SK-N-SH treated with all-trans-retinoic acid at 6 μM for 48 hours (cell line): ENCODE data around the gene ITIH5.

Experiments used
- ATAC-seq: fragments of 200-7000 bp; cut with Tn5 transposase; 3 replicates; pipeline ENCODE4 v1.9.1; 2020; ENCODE audit warnings: mild to moderate bottlenecking, moderate library complexity
- ESRRG ChIP-seq: fragments of 250-450 bp; sonication (Bioruptor Pico); IDR thresholded peaks from 2 replicates; pipeline ENCODE4 v1.6.1; 2021; ENCODE audit warnings: mild to moderate bottlenecking
- GLIS3 ChIP-seq: fragments of 250-450 bp; sonication (Bioruptor Pico); IDR thresholded peaks from 2 replicates; pipeline ENCODE4 v1.5.0; 2020; ENCODE audit warnings: mild to moderate bottlenecking, moderate library complexity
- ISL1 ChIP-seq: fragments of 250-450 bp; sonication (Bioruptor Pico); IDR thresholded peaks from 2 replicates; pipeline ENCODE4 v2.1.2; 2022; ENCODE audit warnings: mild to moderate bottlenecking, moderate library complexity
- OSR1 ChIP-seq: fragments of 250-450 bp; sonication (Bioruptor Pico); IDR thresholded peaks from 2 replicates; pipeline ENCODE4 v1.8.0; 2022; ENCODE audit warnings: moderate library complexity, mild to moderate bottlenecking, inconsistent platforms
- POU6F1 ChIP-seq: fragments of 250-450 bp; sonication (Bioruptor Pico); IDR thresholded peaks from 2 replicates; pipeline ENCODE4 v1.8.0; 2021; ENCODE audit warnings: low read depth, mild to moderate bottlenecking, moderate library complexity, borderline replicate concordance
- RARB ChIP-seq: fragments of 250-450 bp; sonication (Bioruptor Pico); IDR thresholded peaks from 2 replicates; pipeline ENCODE4 v1.8.0; 2021; ENCODE audit warnings: mild to moderate bottlenecking, moderate library complexity
- SNAI2 ChIP-seq: fragments of 250-450 bp; sonication (Bioruptor Pico); IDR thresholded peaks from 2 replicates; pipeline ENCODE4 v1.5.0; 2020; ENCODE audit warnings: mild to moderate bottlenecking, moderate library complexity
- TCF4 ChIP-seq: fragments of 250-450 bp; sonication (Bioruptor Pico); IDR thresholded peaks from 2 replicates; pipeline ENCODE4 v1.8.0; 2021; ENCODE audit warnings: mild to moderate bottlenecking, moderate library complexity, borderline replicate concordance
- TOX ChIP-seq: fragments of 250-450 bp; sonication (Bioruptor Pico); IDR thresholded peaks from 2 replicates; pipeline ENCODE4 v1.8.0; 2021; ENCODE audit warnings: mild to moderate bottlenecking, moderate library complexity, borderline replicate concordance
- TSHZ2 ChIP-seq: fragments of 250-450 bp; sonication (Bioruptor Pico); IDR thresholded peaks from 2 replicates; pipeline ENCODE4 v1.5.0; 2020; ENCODE audit warnings: mild to moderate bottlenecking, moderate library complexity
- ZC3H10 ChIP-seq: fragments of 250-450 bp; sonication (Bioruptor Pico); IDR thresholded peaks from 2 replicates; pipeline ENCODE4 v1.5.1; 2021; ENCODE audit warnings: mild to moderate bottlenecking, moderate library complexity
- ZFP3 ChIP-seq: fragments of 250-450 bp; sonication (Bioruptor Pico); IDR thresholded peaks from 2 replicates; pipeline ENCODE4 v1.5.0; 2020; ENCODE audit warnings: mild to moderate bottlenecking, moderate library complexity
- ZFP30 ChIP-seq: fragments of 450-650 bp; formaldehyde crosslinking; IDR thresholded peaks from 2 replicates; pipeline ENCODE4 v1.5.0; 2022; ENCODE audit warnings: mild to moderate bottlenecking, moderate library complexity
- ZNF70 ChIP-seq: fragments of 450-650 bp; formaldehyde crosslinking; IDR thresholded peaks from 2 replicates; pipeline ENCODE4 v1.5.0; 2020; ENCODE audit warnings: mild to moderate bottlenecking, moderate library complexity
- ZNF8 ChIP-seq: fragments of 450-650 bp; formaldehyde crosslinking; IDR thresholded peaks from 2 replicates; pipeline ENCODE4 v1.5.0; 2020; ENCODE audit warnings: mild to moderate bottlenecking, moderate library complexity
- TF ChIP-seq, protein P1 (sequence below): fragments of 250-450 bp; sonication (Bioruptor Pico); IDR thresholded peaks from 2 replicates; pipeline ENCODE4 v1.5.1; 2020; ENCODE audit warnings: low read depth, mild to moderate bottlenecking, moderate library complexity
- TF ChIP-seq, protein P2 (sequence below): fragments of 250-450 bp; sonication (Bioruptor Pico); IDR thresholded peaks from 2 replicates; pipeline ENCODE4 v1.5.1; 2021; ENCODE audit warnings: mild to moderate bottlenecking, moderate library complexity

The ITIH5 gene

GRCh38 chr10:7526017-7526400 is 140.8 kb downstream of the ITIH5 start:
- no peak for TF ChIP-seq ZFP30 (CRISPR knock-in tag)
- ATAC-seq = no peak

DNA sequence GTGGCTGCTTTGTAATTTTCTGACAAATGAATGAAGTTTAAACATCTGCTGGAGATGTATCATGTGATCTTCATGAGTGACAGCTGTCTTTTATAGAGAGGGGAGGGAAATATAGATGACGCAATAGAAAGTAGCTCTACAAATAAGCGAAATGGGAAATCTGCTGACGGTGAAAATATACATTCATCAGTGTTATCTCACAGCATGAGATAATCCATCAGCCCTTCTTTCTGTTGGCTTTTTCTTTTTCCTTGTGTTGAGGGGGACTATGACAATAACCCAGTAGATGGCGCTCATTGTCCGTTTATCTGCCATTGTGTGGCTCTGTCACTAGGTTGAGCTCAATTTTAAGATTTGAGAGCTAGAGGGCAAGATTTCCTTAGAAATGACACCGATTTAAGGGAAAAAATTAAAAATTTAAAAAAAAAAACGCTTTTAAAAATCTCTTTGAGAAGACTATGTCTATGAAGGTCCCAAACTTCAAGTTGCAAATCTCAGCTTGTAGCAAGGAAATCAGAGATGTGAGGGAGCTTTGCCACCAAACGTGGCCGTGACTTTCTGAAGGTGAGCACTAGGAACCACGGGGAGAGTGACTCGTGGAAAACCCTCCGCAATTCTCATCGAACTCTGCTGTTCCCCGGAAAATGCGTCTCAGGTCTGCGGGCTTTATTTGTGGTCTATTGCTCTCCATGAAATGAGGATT is 141.3 kb downstream of the ITIH5 start:
- TF ChIP-seq, protein P1, sequence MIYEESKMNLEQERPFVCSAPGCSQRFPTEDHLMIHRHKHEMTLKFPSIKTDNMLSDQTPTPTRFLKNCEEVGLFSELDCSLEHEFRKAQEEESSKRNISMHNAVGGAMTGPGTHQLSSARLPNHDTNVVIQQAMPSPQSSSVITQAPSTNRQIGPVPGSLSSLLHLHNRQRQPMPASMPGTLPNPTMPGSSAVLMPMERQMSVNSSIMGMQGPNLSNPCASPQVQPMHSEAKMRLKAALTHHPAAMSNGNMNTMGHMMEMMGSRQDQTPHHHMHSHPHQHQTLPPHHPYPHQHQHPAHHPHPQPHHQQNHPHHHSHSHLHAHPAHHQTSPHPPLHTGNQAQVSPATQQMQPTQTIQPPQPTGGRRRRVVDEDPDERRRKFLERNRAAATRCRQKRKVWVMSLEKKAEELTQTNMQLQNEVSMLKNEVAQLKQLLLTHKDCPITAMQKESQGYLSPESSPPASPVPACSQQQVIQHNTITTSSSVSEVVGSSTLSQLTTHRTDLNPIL = no peak
- TF ChIP-seq SNAI2 = no peak
- TF ChIP-seq ZFP3 (CRISPR knock-in tag) = no peak
- no peak for TF ChIP-seq GLIS3 (CRISPR knock-in tag)
- TF ChIP-seq OSR1 = no peak
- TF ChIP-seq, protein P2, sequence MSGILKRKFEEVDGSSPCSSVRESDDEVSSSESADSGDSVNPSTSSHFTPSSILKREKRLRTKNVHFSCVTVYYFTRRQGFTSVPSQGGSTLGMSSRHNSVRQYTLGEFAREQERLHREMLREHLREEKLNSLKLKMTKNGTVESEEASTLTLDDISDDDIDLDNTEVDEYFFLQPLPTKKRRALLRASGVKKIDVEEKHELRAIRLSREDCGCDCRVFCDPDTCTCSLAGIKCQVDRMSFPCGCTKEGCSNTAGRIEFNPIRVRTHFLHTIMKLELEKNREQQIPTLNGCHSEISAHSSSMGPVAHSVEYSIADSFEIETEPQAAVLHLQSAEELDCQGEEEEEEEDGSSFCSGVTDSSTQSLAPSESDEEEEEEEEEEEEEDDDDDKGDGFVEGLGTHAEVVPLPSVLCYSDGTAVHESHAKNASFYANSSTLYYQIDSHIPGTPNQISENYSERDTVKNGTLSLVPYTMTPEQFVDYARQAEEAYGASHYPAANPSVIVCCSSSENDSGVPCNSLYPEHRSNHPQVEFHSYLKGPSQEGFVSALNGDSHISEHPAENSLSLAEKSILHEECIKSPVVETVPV = no peak
- no peak for TF ChIP-seq TCF4 (CRISPR knock-in tag)
- no peak for TF ChIP-seq TSHZ2 (CRISPR knock-in tag)
- TF ChIP-seq POU6F1 (CRISPR knock-in tag) = no peak
- no peak for TF ChIP-seq ZC3H10 (CRISPR knock-in tag)
- TF ChIP-seq ZNF70 (CRISPR knock-in tag) = no peak
- peak; percentile 93 for ATAC-seq

GRCh38 chr10:7523656-7524055 is 143.1 kb downstream of the ITIH5 start:
- ATAC-seq = no peak
- TF ChIP-seq ZFP3 (CRISPR knock-in tag) (no peak), TSHZ2 (CRISPR knock-in tag) (no peak), ZNF70 (CRISPR knock-in tag) (no peak), RARB (CRISPR knock-in tag) (no peak), ESRRG (no peak), OSR1 (no peak), ZC3H10 (CRISPR knock-in tag) (no peak), TOX (no peak), ZFP30 (CRISPR knock-in tag) (no peak), ISL1 (CRISPR knock-in tag) (no peak), GLIS3 (CRISPR knock-in tag) (no peak), ZNF8 (CRISPR knock-in tag) (no peak)
- TF ChIP-seq, protein P1 = no peak
